ENCODE measurements around the gene KLHL42. TPM values are rescaled to one million over a fixed set of nuclear protein-coding genes. Genes with fewer than 3 reads are reported as not detected.

The KLHL42 gene
- total RNA-seq, 2 donors from 2014 or later = 19.1 to 79.9 TPM

GRCh38 chr12:27787559-27787958, 7.5 kb downstream of the KLHL42 start:
- peaks cover 0 to 6% of the 10 kb centered on the region in 2 donors for H3K36me3 ChIP-seq
- H3K4me3 ChIP-seq = no peak overlapping the region
- WGBS = 44% methylated on average over 2 of the region's 2 CpGs
- DNase-seq (ENCODE audit: low spot score) = no peak
- no peaks in the 10 kb centered on the region for H3K4me1 ChIP-seq (replicated peaks)
- no peak overlapping the region for H3K27ac ChIP-seq
- no peaks in the 10 kb centered on the region for H3K27me3 ChIP-seq (replicated peaks; ENCODE audit: insufficient read depth)
- no peaks in the 10 kb centered on the region for H3K9me3 ChIP-seq
- intact Hi-C loops (cut with DNase I) = no loop called here
- TF ChIP-seq POLR2AphosphoS5 (IDR thresholded peaks at IDR 0.05) = no peak
- no peak for TF ChIP-seq POLR2A (IDR thresholded peaks at IDR 0.05)
- no peak for TF ChIP-seq CTCF (IDR thresholded peaks at IDR 0.05)

- DNase-seq (ENCODE audit: low spot score) = no peak
- no peak for TF ChIP-seq POLR2A (IDR thresholded peaks at IDR 0.05)
- no peak for TF ChIP-seq POLR2AphosphoS5 (IDR thresholded peaks at IDR 0.05)
- Histone ChIP-seq H3K4me1 (replicated peaks) (no peaks in the 10 kb centered on the region), H3K27ac (no peak overlapping the region), H3K27me3 (replicated peaks; ENCODE audit: insufficient read depth) (no peaks in the 10 kb centered on the region), H3K36me3 (peaks cover 0 to 6% of the 10 kb centered on the region in 2 donors), H3K9me3 (no peaks in the 10 kb centered on the region), H3K4me3 (no peak overlapping the region)
- intact Hi-C loops (cut with DNase I) = no loop called here
- 93% methylated on average over 2 of the region's 2 CpGs for WGBS
Observed at GRCh38 chr12:27790179-27790578, 10.1 kb downstream of the KLHL42 start.

- Histone ChIP-seq H3K4me3 (no peak overlapping the region), H3K27ac (no peak overlapping the region), H3K27me3 (replicated peaks; ENCODE audit: insufficient read depth) (no peaks in the 10 kb centered on the region), H3K9me3 (no peaks in the 10 kb centered on the region), H3K36me3 (peaks cover 0 to 9% of the 10 kb centered on the region in 2 donors), H3K4me1 (replicated peaks) (no peaks in the 10 kb centered on the region)
- TF ChIP-seq CTCF (IDR thresholded peaks at IDR 0.05) = no peak
- no peak for TF ChIP-seq POLR2AphosphoS5 (IDR thresholded peaks at IDR 0.05)
- no peak for TF ChIP-seq POLR2A (IDR thresholded peaks at IDR 0.05)
- 84% methylated on average over 6 of the region's 6 CpGs for WGBS
- DNase-seq (ENCODE audit: low spot score) = no peak
- intact Hi-C loops (cut with DNase I) = no loop called here
Observed at GRCh38 chr12:27794818-27795584, 15.0 kb downstream of the KLHL42 start.

DNA sequence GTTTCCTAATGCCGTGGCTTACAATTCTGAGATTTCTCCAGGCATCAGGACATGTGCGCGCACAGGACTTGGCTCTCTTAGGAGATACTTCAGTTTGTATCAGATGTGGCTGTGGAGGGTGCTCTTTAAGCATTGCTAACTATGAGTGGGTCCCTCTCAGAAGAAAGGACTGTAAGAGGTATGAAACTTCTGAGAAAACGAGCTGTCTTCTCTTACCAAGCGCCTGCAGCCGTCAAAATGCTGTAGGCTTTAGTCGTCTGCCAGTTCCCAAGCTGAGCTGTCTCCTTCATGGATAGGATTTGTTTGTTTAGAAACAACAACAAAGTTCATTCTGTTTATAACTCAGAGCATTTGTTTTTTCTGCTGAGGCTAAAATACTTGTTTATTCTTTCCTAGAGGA, 16.1 kb downstream of the KLHL42 start:
- H3K36me3 ChIP-seq = peaks cover 0 to 9% of the 10 kb centered on the region in 2 donors
- WGBS = 77% methylated on average over 7 of the region's 7 CpGs
- H3K27ac ChIP-seq = no peak overlapping the region
- no peaks in the 10 kb centered on the region for H3K9me3 ChIP-seq
- no peak for DNase-seq (ENCODE audit: low spot score)
- no peaks in the 10 kb centered on the region for H3K27me3 ChIP-seq (replicated peaks; ENCODE audit: insufficient read depth)
- intact Hi-C loops (cut with DNase I) = no loop called here
- TF ChIP-seq POLR2A (IDR thresholded peaks at IDR 0.05) (no peak), CTCF (IDR thresholded peaks at IDR 0.05) (no peak)
- H3K4me3 ChIP-seq = no peak overlapping the region
- H3K4me1 ChIP-seq (replicated peaks) = no peaks in the 10 kb centered on the region

GRCh38 chr12:27797301-27798025, 17.4 kb downstream of the KLHL42 start:
- H3K36me3 ChIP-seq = peaks cover 0 to 3% of the 10 kb centered on the region in 2 donors
- H3K27ac ChIP-seq = no peak overlapping the region
- intact Hi-C loops (cut with DNase I) = no loop called here
- TF ChIP-seq CTCF (IDR thresholded peaks at IDR 0.05) (no peak), POLR2AphosphoS5 (IDR thresholded peaks at IDR 0.05) (no peak), POLR2A (IDR thresholded peaks at IDR 0.05) (no peak)
- no peaks in the 10 kb centered on the region for H3K27me3 ChIP-seq (replicated peaks; ENCODE audit: insufficient read depth)
- no peak for DNase-seq (ENCODE audit: low spot score)
- H3K4me3 ChIP-seq = no peak overlapping the region
- H3K4me1 ChIP-seq (replicated peaks) = no peaks in the 10 kb centered on the region
- 94% methylated on average over 24 of the region's 24 CpGs for WGBS
- H3K9me3 ChIP-seq = no peaks in the 10 kb centered on the region
